ENCODE measurements around the gene MPRIP. TPM values are rescaled to one million over a fixed set of nuclear protein-coding genes. Genes with fewer than 3 reads are reported as not detected.

MPRIP gene
- total RNA-seq, 1 donor from 2014 or later, result 224 TPM

DNA sequence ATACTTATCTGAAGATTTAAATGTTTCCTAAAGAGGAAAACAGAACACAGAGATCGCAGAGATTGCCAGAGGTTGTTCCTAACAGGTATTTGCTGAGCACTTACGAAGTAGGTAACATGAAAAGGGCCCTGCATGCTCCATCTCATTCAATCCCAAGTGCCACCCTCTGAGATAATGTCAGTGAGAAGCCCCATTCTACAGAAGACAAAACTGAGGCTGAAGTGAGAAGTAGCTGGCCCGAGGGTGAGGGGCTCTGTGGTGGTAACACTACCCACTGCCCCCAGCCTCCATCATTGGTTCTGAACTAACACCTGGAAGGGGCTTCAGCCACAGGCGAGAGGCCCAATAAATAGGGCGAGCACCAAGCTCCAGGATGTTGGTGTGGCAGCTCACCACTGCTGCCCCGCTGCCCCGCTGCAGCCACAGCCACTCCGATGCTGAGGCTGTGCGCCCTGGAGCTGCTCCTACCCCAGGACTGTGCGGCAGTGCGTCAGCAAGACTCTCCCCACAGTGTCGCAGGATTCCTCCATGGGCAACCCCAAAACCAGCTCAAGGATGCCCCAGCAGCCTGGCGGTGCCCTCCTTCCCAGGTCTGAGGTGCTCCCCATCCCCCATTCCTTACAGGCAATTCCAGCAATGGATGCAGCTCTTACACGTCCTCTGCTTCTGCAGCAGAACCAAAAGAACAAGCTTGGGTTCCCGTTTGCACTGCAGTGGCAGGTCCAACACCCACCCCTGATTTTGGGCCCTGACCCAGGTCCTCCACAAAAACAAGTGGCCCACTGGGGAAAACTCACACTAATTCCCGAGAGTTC is 184.4 kb downstream of the MPRIP start:
- Mint-ChIP-seq H3K4me1 (no peaks in the 10 kb centered on the region), H3K4me3 (no peak overlapping the region), H3K36me3 (peaks cover 40% of the 10 kb centered on the region), H3K27ac (no peak overlapping the region), H3K9me3 (no peaks in the 10 kb centered on the region), H3K27me3 (ENCODE audit: low read depth) (no peaks in the 10 kb centered on the region)
- no peak for DNase-seq (ENCODE audit: low spot score in 2 of 2, unreplicated experiment in 2 of 2)
- TF ChIP-seq, protein P1, sequence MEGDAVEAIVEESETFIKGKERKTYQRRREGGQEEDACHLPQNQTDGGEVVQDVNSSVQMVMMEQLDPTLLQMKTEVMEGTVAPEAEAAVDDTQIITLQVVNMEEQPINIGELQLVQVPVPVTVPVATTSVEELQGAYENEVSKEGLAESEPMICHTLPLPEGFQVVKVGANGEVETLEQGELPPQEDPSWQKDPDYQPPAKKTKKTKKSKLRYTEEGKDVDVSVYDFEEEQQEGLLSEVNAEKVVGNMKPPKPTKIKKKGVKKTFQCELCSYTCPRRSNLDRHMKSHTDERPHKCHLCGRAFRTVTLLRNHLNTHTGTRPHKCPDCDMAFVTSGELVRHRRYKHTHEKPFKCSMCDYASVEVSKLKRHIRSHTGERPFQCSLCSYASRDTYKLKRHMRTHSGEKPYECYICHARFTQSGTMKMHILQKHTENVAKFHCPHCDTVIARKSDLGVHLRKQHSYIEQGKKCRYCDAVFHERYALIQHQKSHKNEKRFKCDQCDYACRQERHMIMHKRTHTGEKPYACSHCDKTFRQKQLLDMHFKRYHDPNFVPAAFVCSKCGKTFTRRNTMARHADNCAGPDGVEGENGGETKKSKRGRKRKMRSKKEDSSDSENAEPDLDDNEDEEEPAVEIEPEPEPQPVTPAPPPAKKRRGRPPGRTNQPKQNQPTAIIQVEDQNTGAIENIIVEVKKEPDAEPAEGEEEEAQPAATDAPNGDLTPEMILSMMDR (IDR thresholded peaks at IDR 0.05; ENCODE audit: unreplicated experiment), result no peak

DNA sequence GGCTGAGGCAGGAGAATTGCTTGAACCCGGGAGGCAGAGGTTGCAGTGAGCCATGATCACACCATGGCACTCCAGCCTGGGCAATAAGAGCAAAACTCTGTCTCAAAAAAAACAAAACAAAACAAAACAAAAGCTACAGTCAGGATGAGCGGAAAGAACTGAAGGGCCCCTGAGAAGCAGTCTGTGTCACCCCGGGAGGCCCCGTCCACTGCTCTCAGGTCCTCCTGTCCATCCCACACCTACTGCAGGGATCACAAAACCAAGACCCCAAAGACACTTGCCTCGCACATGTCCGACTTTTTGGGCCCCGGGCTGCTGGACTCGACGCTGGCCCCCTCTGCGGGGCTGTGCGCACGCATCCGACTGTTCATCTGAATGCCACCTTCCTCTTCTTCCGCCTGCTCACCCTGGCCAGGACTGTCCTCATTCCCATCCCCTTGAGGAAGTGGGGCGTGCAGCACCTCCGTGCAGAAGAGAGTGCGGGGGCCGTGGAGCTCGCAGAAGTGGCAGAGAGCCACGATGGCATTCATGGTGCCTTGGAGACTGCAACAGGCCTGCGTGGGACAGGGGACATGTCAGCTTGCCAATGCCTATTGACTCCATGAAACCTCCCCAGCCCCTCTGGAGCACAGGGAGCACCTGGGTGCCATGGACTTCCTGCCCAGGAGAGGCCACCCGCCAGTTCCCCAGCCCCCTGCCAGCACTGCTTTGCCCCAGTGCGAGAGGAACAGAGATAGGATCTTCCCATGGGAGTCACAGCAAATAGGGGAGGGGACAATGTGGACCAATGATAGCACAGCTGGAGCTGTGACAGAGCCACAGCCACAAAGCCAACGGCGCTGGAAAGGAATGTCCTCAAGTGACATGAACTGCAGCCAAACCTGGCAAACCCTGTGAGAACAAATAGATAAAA is 185.6 kb downstream of the MPRIP start:
- TF ChIP-seq, protein P1 (IDR thresholded peaks at IDR 0.05; ENCODE audit: unreplicated experiment), result no peak
- Mint-ChIP-seq H3K27ac (no peak overlapping the region), H3K27me3 (ENCODE audit: low read depth) (no peaks in the 10 kb centered on the region), H3K36me3 (peaks cover 34% of the 10 kb centered on the region), H3K9me3 (no peaks in the 10 kb centered on the region), H3K4me3 (no peak overlapping the region), H3K4me1 (no peaks in the 10 kb centered on the region)
- DNase-seq (ENCODE audit: low spot score in 2 of 2, unreplicated experiment in 2 of 2), result no peak

DNA sequence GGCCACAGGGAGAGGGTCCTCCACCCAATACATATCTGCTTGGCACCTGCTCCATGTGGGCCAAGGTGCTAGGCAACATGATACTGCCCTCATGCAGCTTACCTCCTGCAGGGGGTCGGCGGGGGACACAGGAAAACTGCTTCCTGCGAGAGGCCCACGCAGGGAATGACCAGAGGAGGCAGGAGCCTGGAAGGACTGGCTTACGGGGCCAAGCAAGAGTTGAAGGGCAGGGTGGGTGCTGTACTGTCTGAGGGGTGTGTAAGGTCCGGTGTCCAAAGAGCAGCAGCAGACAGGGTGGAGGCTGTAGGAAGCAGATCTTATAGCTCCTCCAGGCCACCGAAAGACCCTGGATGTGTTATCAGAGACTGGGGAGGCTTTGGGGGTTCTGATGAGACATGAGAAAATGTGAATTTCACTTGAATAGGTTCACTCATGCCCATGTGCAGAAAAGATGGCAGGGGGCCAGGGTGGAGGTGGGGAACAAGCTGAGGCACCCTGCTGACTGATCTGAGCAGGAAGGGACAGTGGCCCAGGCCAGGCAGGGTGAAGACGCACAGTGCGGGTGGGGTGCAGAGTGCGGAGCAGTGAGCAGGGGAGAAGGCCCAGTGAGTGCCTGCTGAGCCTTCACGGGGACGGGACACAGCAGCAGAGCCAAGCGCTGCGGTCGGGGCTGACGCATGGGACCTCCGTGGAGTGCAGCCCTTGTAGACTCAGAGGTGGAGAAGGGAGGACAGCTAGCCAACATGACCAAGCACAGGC is 186.4 kb downstream of the MPRIP start:
- H3K4me1 Mint-ChIP-seq, result no peaks in the 10 kb centered on the region
- H3K27me3 Mint-ChIP-seq (ENCODE audit: low read depth), result no peaks in the 10 kb centered on the region
- TF ChIP-seq, protein P1 (IDR thresholded peaks at IDR 0.05; ENCODE audit: unreplicated experiment), result no peak
- no peak overlapping the region for H3K4me3 Mint-ChIP-seq
- peaks cover 30% of the 10 kb centered on the region for H3K36me3 Mint-ChIP-seq
- no peak for DNase-seq (ENCODE audit: low spot score in 2 of 2, unreplicated experiment in 2 of 2)
- no peak overlapping the region for H3K27ac Mint-ChIP-seq
- no peaks in the 10 kb centered on the region for H3K9me3 Mint-ChIP-seq

DNA sequence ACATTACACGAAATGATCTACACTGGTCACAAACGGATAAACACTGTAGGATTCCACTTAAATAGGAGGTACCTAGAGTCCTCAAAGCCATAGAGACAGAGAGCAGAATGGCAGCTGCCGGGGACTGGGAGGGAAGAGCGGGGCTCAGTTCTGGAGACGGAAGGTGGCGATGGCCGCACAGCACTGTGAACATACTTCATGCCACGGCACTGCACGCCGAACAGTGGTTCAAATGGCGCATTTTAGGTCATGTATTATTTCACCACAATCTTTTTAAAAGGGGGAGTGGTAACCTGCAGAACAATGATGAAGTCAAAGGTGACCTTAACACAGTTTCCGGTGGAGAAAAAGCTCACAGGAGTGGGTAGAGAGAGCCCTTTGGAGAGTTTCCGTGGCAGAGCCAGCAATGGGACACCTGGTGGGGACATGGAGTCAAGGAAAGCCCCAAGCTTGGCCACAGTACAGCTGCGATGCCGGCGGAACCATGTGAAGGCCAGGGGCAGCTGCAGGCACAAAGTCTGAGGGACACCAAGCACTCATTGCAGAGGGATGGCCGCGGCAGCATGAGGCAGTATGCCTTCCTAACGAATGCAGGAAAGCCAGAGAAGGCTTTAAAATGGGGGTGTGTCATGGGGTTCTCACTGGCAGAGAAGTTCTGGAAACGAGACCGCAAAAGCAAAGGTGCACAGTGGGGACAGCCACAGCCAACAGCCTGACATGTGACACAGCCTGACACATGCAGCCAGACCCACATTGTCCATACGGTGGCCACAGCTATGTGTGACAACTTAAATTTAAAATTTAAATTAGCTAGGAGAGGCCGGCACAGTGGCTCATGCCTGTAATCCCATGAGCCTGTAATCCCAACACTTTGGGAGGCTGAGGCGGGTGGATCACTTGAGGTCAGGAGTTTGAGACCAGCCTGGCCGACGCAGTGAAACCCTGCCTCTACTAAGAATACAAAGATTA is 187.4 kb downstream of the MPRIP start:
- Mint-ChIP-seq H3K9me3 (no peaks in the 10 kb centered on the region), H3K4me1 (no peaks in the 10 kb centered on the region), H3K27ac (no peak overlapping the region), H3K27me3 (ENCODE audit: low read depth) (no peaks in the 10 kb centered on the region), H3K4me3 (no peak overlapping the region), H3K36me3 (peaks cover 30% of the 10 kb centered on the region)
- DNase-seq (ENCODE audit: low spot score in 2 of 2, unreplicated experiment in 2 of 2), result no peak
- TF ChIP-seq, protein P1 (IDR thresholded peaks at IDR 0.05; ENCODE audit: unreplicated experiment), result no peak

All from mesothelial cell of epicardium (in vitro differentiated cells).